ENCODE measurements around the gene PRDM16.

- TF ChIP-seq, protein P1, sequence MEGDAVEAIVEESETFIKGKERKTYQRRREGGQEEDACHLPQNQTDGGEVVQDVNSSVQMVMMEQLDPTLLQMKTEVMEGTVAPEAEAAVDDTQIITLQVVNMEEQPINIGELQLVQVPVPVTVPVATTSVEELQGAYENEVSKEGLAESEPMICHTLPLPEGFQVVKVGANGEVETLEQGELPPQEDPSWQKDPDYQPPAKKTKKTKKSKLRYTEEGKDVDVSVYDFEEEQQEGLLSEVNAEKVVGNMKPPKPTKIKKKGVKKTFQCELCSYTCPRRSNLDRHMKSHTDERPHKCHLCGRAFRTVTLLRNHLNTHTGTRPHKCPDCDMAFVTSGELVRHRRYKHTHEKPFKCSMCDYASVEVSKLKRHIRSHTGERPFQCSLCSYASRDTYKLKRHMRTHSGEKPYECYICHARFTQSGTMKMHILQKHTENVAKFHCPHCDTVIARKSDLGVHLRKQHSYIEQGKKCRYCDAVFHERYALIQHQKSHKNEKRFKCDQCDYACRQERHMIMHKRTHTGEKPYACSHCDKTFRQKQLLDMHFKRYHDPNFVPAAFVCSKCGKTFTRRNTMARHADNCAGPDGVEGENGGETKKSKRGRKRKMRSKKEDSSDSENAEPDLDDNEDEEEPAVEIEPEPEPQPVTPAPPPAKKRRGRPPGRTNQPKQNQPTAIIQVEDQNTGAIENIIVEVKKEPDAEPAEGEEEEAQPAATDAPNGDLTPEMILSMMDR (IDR thresholded peaks at IDR 0.05), result no peak
- TF ChIP-seq POLR2A (IDR thresholded peaks at IDR 0.05), result no peak
Measured at GRCh38 chr1:3415260-3416090, 346.5 kb downstream of the PRDM16 start.

Measured in testis (tissue), 2 donors.